OCI-LY7 (cell line): ENCODE results near the gene FGFR4. TPM values are rescaled to one million over a fixed set of nuclear protein-coding genes. Genes with fewer than 3 reads are reported as not detected.

ENCODE experiments used
- BruUV-seq: library from RNA; stranded (reverse); fragments of 400-500 nt; replicated peaks from 2 replicates; lab custom pipeline; 2021; lab: Mats Ljungman, UMichigan
- CTCF ChIA-PET: fragments of 300-600 bp; sonication (Branson Sonifier 250); formaldehyde crosslinking; loops from one replicate; lab custom pipeline; 2022; ENCODE audit warnings: antibody characterized with exemption; ENCODE audit not compliant: unreplicated experiment; lab: Charles Lee
- POLR2A ChIA-PET: fragments of 300-600 bp; sonication (Branson Sonifier 250); formaldehyde crosslinking; loops from one replicate; lab custom pipeline; 2022; ENCODE audit warnings: antibody characterized with exemption; lab: Charles Lee
- DNase-seq: peaks from one replicate; pipeline ENCODE4 v3.0.0-alpha.2; 2015; ENCODE audit warnings: low spot score
- H2AFZ ChIP-seq: fragments of 200-600 bp; sonication (generic), shearing (Covaris generic); 2 replicates; pipeline ENCODE4 v1.6.1; 2014; ENCODE audit warnings: mild to moderate bottlenecking, antibody characterized with exemption, low read length, moderate library complexity
- H3K27ac ChIP-seq: fragments of 200-600 bp; sonication (generic); 2 replicates; pipeline ENCODE4 v1.5.1; 2014; ENCODE audit warnings: mixed run types, low read depth, mild to moderate bottlenecking, moderate library complexity, low read length, inconsistent platforms; ENCODE audit not compliant: poor library complexity, severe bottlenecking
- H3K36me3 ChIP-seq: fragments of 200-600 bp; sonication (generic); 2 replicates; pipeline ENCODE4 v1.6.1; 2014; ENCODE audit warnings: mild to moderate bottlenecking, antibody characterized with exemption, low read length, moderate library complexity, mixed read lengths; ENCODE audit not compliant: insufficient read depth
- H3K4me1 ChIP-seq: fragments of 200-600 bp; sonication (generic); 2 replicates; pipeline ENCODE4 v1.5.1; 2014; ENCODE audit warnings: mild to moderate bottlenecking, low read length; ENCODE audit not compliant: insufficient read depth, poor library complexity, severe bottlenecking
- H3K4me2 ChIP-seq: fragments of 200-600 bp; sonication (generic); 2 replicates; pipeline ENCODE4 v1.6.1; 2014; ENCODE audit warnings: mild to moderate bottlenecking, low read length
- H3K4me3 ChIP-seq: fragments of 200-600 bp; sonication (generic); 2 replicates; pipeline ENCODE4 v1.5.1; 2014; ENCODE audit warnings: mild to moderate bottlenecking, low read depth, low read length; ENCODE audit not compliant: poor library complexity, severe bottlenecking
- H3K79me2 ChIP-seq: fragments of 200-600 bp; sonication (generic); 2 replicates; pipeline ENCODE4 v1.6.1; 2016; ENCODE audit warnings: low read depth, mild to moderate bottlenecking, low read length, moderate library complexity, mixed read lengths; ENCODE audit not compliant: insufficient read depth
- H3K9me2 ChIP-seq: fragments of 200-600 bp; sonication (generic); 2 replicates; pipeline ENCODE4 v1.6.1; 2016; ENCODE audit warnings: mild to moderate bottlenecking, low read length, mixed read lengths; ENCODE audit not compliant: insufficient read depth
- H3K9me3 ChIP-seq: fragments of 200-600 bp; sonication (generic); 2 replicates; pipeline ENCODE4 v1.6.1; 2014; ENCODE audit warnings: mild to moderate bottlenecking, mixed run types, low read length, mixed read lengths
- H4K20me1 ChIP-seq: fragments of 200-600 bp; sonication (generic); 2 replicates; pipeline ENCODE4 v1.6.1; 2014; ENCODE audit warnings: mild to moderate bottlenecking, antibody characterized with exemption, low read length, moderate library complexity, mixed read lengths; ENCODE audit not compliant: insufficient read depth
- CTCF ChIP-seq: fragments of 200-600 bp; sonication (generic); conservative IDR thresholded peaks from 2 replicates; pipeline ENCODE4 v1.5.1; 2014; ENCODE audit warnings: mild to moderate bottlenecking, antibody characterized with exemption, low read length, moderate library complexity, mixed read lengths
- EZH2phosphoT487 ChIP-seq: fragments of 200-600 bp; sonication (generic); IDR thresholded peaks from 2 replicates; pipeline ENCODE4 v1.6.1; 2018; ENCODE audit warnings: low read depth, borderline replicate concordance, mild to moderate bottlenecking, mixed run types, antibody characterized with exemption, low read length, moderate library complexity, mixed read lengths
- intact Hi-C: fragments of 100-400 bp; cut with micrococcal nuclease; formaldehyde crosslinking; loops from one replicate; pipeline ENCODE4 v1.10.0; 2022; ENCODE audit not compliant: unreplicated experiment
- total RNA-seq, 2 experiments: library from RNA; depleted of rRNA in 1 of 2; stranded (reverse); fragments of >200 nt in 1 of 2; shearing (Covaris generic) in 1 of 2; gene quantifications; 2 replicates each; pipeline ENCODE4 v1.2.3, GENCODE V29; 2014 to 2022

FGFR4 gene
- total RNA-seq, 2 experiments from 2014 or later = 1.2 to 4.5 TPM

GRCh38 chr5:177089825-177090641 is 3.3 kb downstream of the FGFR4 start:
- H3K4me3 ChIP-seq = no peak overlapping the region
- H3K9me2 ChIP-seq = no peaks in the 10 kb centered on the region
- DNase-seq = no peak
- no peaks in the 10 kb centered on the region for H3K9me3 ChIP-seq
- CTCF ChIA-PET = no interaction called here
- no peaks in the 10 kb centered on the region for H3K36me3 ChIP-seq
- BruUV-seq = no TSS peak
- H2AFZ ChIP-seq = no peak overlapping the region
- no peaks in the 10 kb centered on the region for H4K20me1 ChIP-seq
- no peaks in the 10 kb centered on the region for H3K79me2 ChIP-seq
- peaks cover 23% of the 10 kb centered on the region for H3K4me1 ChIP-seq
- TF ChIP-seq EZH2phosphoT487 (no peak), CTCF (no peak)
- POLR2A ChIA-PET = interaction anchor here (1.1 kb wide), 1 partner anchor 20 kb away, joined by 3 read pairs; no protein-coding TSS in a partner anchor
- no peak overlapping the region for H3K27ac ChIP-seq
- H3K4me2 ChIP-seq = no peak overlapping the region
- intact Hi-C loops = loop anchor here (10.0 kb wide), 1 partner anchor 425 kb away; no protein-coding TSS in a partner anchor

GRCh38 chr5:177090813-177091212 is 4.1 kb downstream of the FGFR4 start:
- no peak overlapping the region for H2AFZ ChIP-seq
- peaks cover 15% of the 10 kb centered on the region for H3K4me1 ChIP-seq
- no peaks in the 10 kb centered on the region for H3K36me3 ChIP-seq
- no peaks in the 10 kb centered on the region for H3K9me2 ChIP-seq
- DNase-seq = no peak
- H3K9me3 ChIP-seq = no peaks in the 10 kb centered on the region
- H3K4me3 ChIP-seq = no peak overlapping the region
- BruUV-seq = no TSS peak
- H3K27ac ChIP-seq = no peak overlapping the region
- POLR2A ChIA-PET = interaction anchor here (0.6 to 1.1 kb wide), 2 partner anchors 19 to 469 kb away, joined by 3 read pairs; no protein-coding TSS in a partner anchor
- TF ChIP-seq CTCF (no peak), EZH2phosphoT487 (no peak)
- CTCF ChIA-PET = no interaction called here
- intact Hi-C loops = no loop called here
- no peaks in the 10 kb centered on the region for H3K79me2 ChIP-seq
- H4K20me1 ChIP-seq = no peaks in the 10 kb centered on the region
- H3K4me2 ChIP-seq = no peak overlapping the region

DNA sequence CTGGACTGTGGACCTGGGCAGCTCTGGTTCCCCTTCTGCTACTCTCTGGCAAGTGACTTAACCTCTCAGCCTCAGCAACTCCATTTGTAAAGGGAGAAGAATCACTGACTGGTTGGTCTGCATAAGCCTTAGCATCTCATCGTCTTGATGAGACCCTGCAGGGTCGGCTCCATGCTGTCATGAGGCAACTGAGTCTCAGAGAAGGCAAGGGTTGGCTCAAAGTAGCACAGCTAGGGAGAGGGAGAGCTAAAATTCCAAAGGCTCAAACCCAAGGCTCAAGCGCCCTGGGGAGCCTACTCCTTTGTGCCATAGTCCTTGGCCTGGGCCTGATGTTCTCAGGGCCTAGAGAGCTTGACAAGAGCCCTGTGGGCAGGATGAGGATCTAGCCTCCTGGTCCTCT is 4.5 kb downstream of the FGFR4 start:
- H3K4me2 ChIP-seq = no peak overlapping the region
- CTCF ChIA-PET = no interaction called here
- no peak overlapping the region for H2AFZ ChIP-seq
- BruUV-seq = no TSS peak
- H3K4me3 ChIP-seq = no peak overlapping the region
- H3K9me3 ChIP-seq = no peaks in the 10 kb centered on the region
- POLR2A ChIA-PET = interaction anchor here (0.6 kb wide), 1 partner anchor 469 kb away, joined by 3 read pairs; no protein-coding TSS in a partner anchor
- DNase-seq = no peak
- H3K9me2 ChIP-seq = no peaks in the 10 kb centered on the region
- H3K36me3 ChIP-seq = no peaks in the 10 kb centered on the region
- H3K27ac ChIP-seq = no peak overlapping the region
- no peaks in the 10 kb centered on the region for H4K20me1 ChIP-seq
- intact Hi-C loops = no loop called here
- H3K79me2 ChIP-seq = no peaks in the 10 kb centered on the region
- no peak for TF ChIP-seq EZH2phosphoT487
- no peak for TF ChIP-seq CTCF
- H3K4me1 ChIP-seq = peaks cover 11% of the 10 kb centered on the region
